ENCODE results near the gene PHKA2.

PHKA2 gene

DNA sequence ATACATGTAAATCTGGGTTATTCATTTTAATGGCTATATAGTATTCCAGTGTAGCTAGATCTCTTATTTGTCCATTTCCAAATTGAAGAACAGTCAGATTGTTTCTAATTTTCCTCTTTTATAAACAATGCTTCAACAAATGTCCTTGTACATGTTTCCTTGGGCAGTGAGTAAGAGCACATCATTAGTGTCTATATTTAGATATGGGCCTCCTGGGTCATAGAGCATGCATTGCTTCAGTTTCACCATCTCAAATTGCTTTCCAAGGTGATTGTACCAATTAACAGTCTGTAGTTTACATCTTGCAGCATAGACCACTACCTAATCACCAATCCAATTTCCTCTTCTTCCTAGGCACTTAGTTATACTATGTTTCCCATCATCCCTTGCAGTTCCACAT lies 13.4 kb downstream of the PHKA2 start:
- no peak for DNase-seq

DNA sequence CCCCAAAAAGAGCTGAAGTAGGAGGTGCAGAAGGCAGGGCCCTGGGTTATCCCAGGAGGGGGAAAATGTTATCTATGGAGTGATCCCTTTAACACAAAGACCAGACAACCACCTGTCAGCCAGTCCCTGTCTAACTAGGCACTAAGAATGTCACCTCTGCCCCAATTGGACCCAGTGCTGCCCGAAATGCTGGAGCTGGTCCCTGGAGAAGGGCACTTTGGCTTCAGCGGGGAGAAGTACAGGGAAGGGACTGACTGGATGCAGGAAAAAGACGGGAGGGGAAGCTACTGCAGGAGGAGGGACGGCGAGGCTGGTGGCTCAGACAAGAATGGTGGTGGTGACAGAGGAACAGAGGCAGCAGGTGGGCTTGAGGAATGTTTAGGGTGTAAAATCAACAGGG lies 17.3 kb downstream of the PHKA2 start:
- no peak for DNase-seq

DNA sequence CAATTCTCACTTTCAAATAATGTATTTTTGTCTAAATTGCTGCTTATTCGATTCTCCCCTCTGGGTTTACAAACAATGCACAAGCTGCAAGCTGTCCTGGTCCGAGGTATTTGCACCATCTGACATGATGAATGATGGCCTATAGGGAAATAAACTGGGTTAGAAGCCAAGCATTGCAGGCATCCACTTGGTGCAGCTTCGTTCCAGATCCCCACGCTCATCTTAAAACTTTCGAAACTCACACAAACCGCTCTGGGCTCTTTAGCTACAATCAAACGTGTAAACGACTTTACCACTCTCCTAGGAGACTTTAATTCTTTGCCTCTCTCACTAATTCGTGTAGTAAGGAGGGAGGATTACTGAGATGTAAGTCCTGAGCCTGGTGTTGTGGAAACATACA lies 19.0 kb downstream of the PHKA2 start:
- no peak for DNase-seq

DNA sequence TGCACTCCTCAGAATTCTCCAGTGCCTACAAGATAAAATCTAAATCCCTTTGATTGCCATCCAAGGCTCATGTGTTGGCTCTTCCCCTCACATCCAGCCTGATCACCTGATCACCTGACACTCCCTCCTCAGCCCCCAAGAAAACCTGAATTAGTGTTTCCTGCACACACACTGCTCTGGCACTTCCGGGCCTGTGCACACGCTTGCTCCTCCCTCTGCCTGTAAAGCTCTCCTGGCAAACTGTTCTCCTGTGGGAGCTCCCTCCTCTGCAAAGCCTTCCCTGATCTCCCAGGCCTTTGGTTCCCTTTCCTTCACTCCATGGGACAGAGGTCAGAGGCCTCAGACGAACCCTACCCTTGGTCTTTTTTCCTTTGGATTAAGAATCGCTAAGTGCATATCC lies 19.9 kb downstream of the PHKA2 start:
- no peak for DNase-seq

DNA sequence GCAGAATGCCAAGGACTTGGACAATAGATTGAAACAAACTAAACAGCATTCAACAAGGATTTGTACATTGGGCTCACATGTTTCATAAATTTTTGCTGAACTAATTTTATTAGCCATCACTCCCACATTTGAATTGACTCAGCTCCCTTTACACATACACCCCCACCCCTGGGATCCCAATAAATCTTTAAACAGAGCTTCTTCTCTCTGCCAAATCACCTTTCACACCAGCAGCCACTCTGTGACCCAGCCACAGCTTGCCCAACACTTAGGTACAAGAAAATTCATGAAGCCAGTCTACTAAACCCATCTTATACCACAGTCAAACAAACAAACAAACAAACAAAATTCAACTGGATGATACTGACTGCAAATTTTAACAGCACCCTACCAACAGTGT lies 21.6 kb downstream of the PHKA2 start:
- no peak for DNase-seq

DNA sequence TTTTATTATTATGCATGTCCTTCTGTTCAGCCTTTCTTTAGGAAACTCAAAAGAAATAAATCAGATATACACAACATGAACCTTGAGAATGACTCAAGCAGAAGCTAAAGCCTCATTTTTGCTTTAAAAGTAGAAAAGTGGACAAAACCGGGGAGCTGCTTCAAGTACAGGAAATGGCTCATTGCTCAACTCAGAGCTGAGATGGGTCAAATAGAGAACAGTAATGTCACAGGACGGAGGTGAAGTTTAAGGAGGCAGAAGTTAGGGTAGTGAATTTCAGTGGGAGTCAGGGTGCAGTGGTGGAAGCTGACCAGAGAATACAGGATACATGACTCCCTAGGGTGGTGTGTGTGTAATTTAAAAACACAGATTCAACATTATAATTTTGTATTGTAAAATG lies 22.2 kb downstream of the PHKA2 start:
- DNase-seq: no peak

DNA sequence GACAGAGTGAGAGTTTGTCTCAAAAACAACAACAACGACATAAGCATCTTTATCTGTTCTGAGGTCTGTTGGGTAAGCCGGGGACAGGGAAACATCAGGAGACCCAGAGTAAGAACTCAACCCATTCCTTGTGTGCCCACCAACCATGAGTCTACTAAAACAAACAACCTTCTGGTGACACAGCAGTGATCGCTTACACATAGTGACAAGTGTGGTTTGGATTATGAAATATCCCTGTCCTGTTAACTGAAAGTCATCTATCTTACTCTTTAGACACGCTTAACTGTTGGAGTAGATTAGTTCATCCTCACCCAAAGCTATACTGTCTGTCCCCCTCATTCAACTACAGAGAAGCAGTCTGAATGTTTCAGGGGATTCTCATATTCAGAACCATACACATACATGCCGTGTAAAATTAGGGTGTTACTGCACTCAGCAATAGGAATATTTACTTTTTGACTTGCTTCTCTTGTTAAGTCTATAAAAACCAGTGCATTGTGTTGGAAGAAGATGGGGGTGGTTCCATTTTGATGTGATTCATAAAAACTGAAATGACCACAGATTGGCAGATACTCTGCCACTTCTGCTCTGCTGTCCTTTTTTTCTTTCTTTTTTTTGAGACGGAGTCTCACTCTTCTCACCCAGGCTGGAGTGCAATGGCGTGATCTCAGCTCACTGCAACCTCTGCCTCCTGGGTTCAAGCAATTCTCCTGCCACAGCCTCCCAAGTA lies 27.4 kb downstream of the PHKA2 start:
- DNase-seq: no peak

DNA sequence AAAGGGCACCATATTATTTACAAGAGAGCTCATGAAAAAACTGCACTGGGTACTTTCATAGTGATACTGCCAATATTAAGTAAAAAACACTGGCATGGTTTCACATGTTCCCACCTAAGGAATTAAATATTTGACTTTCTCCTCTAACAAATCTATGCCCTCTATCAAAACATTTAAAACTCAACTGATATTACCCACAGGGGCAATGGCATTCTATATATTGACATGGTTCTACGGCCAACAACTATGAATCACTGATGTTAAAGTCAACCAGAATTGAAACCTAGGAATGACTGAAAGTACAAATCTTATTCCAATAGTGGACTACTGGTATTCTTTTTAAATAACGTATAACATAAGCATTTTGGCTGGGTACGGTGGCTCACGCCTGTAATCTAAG lies 28.2 kb downstream of the PHKA2 start:
- no peak for DNase-seq

DNA sequence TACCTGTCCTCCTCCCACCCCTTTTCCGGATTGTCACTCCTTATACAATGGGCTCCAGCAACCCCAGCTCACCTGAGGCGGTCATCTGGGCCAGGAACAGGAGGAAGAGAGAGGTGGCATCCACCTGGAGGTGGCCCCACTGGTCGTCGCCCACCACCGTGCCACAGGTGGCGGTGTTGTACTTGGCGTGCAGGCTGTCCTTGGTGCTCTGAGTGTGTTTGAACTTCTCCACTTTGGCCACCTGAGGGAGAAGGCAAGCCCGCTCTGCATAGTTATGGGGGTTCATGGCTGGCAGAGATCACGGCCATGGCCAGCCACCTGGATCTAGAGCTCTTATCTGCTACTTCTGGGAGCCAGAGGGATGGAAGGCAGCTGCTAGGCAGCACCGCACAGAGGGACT lies 32.9 kb downstream of the PHKA2 start:
- no peak for DNase-seq

DNA sequence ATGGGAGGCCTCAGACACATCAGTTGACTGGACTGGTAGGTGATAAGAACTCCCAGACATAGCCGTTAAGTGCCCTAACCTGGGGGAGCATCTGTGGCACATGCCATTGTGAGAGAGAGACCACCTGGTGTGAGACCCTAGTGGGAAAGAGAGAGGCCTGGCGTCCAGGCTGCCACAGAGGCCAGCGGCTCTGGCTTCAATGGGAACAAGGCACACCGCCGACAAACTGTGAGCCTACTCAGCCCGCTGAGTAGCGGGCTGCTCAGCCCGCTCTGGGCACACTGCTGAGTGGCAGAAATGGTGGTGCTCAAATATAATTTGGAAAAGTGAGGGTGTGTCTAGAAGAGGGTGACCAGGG lies 34.0 kb downstream of the PHKA2 start:
- no peak for DNase-seq

DNA sequence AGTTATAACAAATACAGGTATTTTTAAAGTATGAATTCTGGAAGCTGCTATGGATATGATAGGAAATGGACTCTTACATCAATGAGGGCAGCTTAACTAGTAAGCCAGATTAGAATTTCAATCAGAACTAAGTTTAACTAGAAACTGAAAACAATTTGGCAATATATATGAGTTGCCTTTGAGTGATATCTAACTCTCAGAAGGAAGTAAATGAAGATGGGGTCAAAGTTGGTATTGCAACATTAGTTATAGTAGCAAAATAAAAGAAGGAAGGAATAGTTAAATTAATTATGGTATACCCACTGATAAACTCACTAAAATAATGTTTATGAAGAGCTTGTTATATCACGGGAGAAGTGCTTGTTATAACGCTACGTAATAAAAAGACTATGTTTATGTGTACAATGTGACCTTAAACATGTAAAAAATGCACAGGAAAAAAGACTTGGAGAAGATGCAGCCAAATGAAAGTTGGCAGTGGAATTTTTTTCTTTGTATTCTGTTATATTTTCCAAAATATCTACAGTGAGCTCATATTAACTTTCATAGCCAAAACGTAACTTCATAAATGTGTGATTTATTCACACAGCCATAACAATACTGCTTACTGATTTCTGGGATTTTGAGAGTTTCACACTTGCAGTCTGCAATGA lies 34.5 kb downstream of the PHKA2 start:
- no peak for DNase-seq

DNA sequence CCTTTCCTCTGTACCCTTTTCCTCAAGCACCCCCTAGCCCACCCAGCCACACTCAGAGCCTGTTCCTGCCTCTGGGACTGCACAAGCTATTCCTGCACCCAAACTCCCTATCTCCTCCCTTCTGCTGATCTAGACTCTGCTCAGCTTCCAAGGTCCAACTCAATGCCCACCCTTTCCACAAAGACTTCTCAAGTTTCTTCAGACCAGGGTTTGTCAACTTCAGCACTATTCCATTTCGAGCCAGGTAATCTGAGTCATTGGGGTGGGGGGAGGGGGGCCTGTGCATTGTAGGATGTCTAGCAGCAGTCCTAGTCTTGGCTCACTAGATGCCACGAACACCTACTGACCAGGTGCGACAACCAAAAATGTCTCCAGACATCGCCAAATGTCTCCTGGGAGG lies 37.3 kb downstream of the PHKA2 start:
- DNase-seq: no peak

DNA sequence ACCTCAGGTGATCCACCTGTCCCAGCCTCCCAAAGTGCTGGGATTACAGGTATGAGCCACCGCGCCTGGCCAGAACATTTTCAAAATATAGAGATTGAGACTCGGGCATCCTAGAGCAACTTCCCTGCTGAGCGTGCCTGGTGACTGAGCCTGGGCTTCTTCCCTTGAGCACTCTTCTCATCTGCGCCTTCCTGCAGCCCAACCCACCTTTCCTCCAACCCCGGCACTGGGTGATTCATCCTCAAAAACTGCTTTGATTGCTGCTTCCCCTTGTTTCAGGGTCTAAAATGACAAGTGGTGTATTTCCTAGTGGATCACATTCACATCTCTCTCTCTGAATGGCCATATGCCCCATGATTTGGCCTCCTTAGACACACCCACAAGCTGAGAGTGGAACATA lies 37.8 kb downstream of the PHKA2 start:
- DNase-seq: no peak

DNA sequence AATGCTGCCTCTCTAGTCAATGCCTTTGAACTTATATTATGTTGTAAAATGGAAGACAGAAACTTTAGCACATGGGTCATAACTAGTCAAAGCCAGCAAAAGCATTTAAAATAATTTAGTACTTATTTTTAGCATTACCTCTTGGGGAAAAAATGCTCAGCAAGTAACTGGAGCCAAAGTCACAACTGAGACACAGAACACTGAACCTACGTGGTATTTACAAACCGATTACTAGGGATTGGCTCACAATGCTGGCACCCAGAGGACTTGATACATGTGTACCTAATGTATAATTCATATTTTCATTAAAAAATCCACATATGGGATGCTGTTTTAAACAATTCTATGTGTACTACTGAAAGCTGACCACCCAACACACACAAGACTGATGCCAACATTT lies 38.4 kb downstream of the PHKA2 start:
- no peak for DNase-seq

DNA sequence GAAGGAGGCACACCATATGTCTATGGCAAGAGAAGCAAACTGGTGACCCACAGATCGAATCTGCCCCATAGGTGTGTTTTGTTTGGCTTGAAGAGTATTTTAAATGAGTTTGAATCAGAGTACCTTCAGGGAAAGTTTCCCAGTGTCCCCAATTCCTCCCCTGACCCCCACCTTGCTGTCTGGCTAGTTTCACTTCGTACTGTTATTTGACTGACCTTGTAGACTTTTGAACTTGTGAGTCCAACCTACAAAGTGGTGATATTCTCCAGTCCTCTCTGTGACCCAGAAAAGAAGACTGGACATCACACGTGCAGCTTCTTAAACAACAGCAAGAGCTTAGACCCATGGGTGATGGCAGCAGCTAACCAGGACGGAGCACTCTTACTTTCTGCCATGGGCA lies 39.4 kb downstream of the PHKA2 start:
- DNase-seq: no peak

DNA sequence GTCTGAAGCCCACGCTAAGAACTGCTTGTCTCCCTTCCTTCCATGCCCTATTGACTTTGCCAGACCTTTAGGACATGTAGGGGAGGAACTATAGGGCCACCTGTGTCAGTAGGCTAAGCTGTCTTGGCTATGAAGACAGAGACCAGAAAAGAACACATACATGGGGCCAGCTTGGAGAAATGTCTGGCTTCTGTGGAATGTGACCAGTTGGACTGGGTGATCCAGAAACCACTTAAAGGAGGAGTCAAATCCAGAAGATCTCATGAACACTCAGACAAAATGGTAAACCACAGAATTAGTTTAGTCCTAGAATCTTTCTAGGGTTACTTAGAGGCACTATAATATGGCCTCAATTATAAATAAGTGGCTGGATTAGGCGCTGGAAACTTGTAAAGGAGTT lies 42.0 kb downstream of the PHKA2 start:
- DNase-seq: no peak

DNA sequence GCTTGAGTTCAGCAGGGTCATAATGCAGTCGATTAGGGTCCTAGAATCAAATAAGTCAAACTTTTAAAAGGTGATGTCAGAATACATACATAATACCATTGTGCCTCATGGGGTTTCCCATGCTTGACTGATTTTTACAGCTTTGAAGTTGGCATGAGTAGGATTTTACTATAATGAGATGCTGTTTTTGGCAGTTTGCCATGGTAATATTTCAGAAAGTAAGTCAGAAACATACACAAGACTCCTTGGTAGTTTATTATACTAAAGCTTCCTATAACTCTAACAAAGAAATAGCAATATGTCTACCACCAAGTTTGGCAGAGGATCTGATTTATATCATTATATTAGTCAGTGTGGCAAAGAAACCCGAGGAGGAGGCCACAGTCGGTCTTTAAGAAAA lies 45.2 kb downstream of the PHKA2 start:
- DNase-seq: no peak

DNA sequence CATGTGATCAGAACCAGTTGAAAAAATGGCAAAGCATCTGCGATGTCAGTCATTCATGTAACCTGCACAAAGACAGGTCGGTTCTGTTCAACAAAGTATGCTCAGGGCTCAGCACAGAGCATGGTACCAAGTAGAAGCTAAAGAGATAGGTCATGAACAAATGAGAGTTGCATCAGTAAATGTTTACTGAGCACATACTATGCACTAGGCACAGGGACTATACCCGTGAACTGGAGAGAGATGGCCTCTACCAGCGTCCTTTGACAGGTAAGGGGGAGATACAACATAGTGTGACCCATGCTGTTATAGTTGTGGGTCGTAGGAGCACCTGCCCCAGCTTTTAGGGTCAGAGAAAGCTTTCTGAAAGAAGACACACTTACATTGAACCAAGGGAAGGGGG lies 46.7 kb downstream of the PHKA2 start:
- DNase-seq: no peak

DNA sequence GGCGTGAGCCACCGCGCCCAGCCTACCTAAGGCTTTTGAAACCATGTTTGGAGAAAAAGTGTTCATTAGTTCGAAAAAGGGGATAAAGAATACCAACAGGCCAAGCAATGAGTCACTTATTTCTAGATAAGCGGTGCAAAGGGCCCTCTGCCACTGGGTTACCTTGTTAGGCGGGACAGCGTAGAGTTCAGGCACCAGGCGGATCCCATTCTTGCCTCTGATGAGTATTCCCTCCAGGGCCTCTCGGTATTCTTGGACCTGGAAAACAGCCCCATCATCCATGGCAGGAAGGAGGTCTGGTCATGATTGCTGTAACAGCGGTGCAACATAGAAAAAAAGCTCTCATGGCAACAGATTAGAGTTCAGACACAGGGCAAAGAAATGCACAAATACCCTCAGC lies 48.0 kb downstream of the PHKA2 start:
- no peak for DNase-seq

DNA sequence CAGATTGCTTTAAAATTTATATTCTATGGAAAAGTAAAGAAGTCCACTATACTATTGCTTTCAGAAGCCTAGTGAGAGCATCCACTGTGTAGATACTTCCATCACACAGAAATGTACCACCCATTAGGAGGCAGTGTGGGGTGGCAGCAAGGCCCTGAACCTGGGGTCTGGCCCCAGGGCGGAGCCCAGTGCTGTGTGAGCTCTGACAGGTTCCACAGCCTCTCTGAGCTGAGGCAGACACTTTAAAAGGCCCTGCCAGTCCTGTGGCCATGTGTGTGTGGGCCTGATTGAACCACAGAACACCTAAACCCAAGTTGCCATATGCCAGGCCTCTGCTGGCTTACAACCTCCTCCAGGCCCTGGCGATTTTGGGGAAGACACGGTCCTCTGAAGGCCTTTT lies 49.2 kb downstream of the PHKA2 start:
- no peak for DNase-seq

DNA sequence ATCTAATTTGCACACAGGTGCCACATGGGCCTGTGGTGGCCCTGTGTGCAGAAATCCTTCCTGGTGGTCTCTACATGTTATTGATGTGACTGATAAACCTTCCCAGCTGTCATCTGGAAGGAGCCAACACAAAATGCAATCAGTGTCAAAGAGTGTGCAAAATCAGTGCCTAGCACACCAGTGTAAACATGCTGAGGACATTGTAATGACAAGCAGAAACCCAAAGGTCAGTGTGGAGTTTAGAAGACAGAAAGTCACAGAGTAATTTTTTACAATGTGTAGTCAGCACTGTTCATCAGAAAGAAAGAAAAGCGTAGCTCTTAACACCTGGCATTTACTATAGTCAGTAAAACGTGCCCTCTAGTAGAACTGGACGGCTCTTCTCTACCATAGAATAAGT lies 50.3 kb downstream of the PHKA2 start:
- no peak for DNase-seq

DNA sequence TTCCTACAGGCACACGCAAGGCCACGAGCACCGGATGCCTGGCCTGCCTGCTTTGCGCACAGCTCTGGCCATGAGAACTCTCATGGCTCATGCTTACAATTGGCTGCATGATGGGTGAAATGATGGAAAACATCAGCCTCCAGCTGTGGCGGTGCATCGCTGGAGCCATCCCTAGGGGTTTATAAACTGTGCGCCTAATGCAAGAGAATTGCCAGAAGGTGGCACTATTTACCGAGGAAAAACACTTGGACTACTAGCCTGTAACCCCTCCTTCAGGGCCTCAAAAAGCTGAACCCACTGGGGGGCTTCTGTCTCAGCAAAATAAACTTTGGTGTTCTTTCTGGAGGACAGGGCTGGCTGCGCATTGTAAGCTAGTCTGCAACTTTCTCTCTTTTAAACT lies 51.9 kb downstream of the PHKA2 start:
- DNase-seq: no peak

DNA sequence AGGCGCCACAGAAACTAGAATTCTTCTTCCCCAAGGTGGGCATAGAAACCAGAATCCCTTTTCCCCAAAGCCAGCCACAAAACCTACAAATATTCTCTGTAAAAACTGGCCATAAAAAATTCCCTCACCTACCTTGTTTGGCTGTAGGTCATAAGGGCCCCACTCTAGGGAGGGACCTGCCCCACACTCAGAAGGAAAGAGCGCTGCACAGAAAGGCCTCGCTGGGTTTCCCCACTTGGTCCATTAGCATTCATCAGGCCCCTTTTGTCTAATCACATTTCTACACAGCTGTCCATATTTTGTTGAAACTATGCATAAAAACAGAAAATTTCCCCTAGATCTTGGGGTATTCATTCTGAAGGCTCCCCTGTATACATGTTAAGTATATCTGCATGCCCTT lies 54.1 kb downstream of the PHKA2 start:
- no peak for DNase-seq

DNA sequence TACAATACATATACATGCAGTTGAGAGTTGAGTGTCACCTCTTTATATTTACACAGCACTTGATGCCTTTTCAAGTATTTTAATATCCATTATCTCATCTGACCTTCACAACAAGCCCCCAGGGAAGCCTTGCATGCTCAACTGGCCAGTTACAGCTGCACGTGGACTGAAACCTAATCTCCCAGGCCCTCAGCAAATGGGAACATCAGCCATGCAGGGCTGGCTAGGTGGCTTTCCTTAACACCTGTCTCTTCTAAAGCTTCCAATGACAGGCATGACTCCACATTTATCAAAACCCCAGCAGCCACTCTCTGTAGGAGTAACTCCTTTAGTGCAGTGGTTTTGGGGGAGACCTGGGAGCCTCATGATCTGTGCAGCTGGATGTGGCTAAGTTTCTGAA lies 56.4 kb downstream of the PHKA2 start:
- no peak for DNase-seq

DNA sequence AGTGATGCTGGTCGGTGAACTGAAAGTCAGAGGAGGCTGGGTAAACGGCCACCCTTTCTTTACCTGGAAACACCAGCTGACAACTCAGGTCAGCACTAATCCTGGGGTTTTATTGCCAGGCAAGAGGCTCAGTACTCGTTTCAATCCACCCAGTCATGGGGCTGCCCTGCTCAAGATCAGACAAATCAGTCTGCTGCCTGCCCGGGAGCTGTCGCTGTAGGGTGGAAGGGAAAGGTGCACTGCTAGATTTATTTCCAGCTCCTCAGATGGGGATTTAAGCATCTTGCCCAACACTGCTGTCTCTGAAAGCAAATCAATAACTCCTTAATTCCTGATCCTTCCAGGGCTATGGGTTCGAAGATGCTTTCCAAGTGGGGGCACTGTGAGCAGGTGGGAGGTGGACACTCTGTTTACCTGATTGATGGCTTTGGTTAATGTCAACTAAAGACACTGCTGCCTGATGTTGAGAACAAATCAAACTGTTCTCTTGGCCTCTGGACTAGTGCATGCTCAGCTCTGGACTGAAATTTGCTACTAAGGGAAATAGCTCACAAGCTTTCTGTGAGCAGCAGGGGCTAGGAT lies 59.3 kb downstream of the PHKA2 start:
- DNase-seq: no peak
